ENCODE results near the gene OR5AP2. TPM values are rescaled to one million over a fixed set of nuclear protein-coding genes. Genes with fewer than 3 reads are reported as not detected.

Gene OR5AP2
- total RNA-seq, 1 experiment from 2014 or later = not detected

Other genes starting within 250 kb of the OR5AP2 start
- not detected in 2 replicates for gene OR5AL1, start 229.7 kb downstream of the OR5AP2 start, total RNA-seq (2021)
- not detected in 2 replicates for gene OR5M3, start 169.1 kb downstream of the OR5AP2 start, total RNA-seq (2021)
- gene OR5M8, start 151.1 kb downstream of the OR5AP2 start, total RNA-seq (2021) = not detected in 2 replicates
- not detected in 2 replicates for gene OR5M11, start 99.2 kb downstream of the OR5AP2 start, total RNA-seq (2021)
- gene OR5M10, start 64.7 kb downstream of the OR5AP2 start, total RNA-seq (2021) = not detected in 2 replicates
- gene OR5M1, start 27.6 kb downstream of the OR5AP2 start, total RNA-seq (2021) = not detected in 2 replicates
- gene OR5AR1, start 21.2 kb upstream of the OR5AP2 start, total RNA-seq (2021) = not detected in 2 replicates
- gene OR9G1, start 56.7 kb upstream of the OR5AP2 start, total RNA-seq (2021) = not detected in 2 replicates
- not detected in 2 replicates for gene OR9G4, start 106.3 kb upstream of the OR5AP2 start, total RNA-seq (2021)